ENCODE measurements around the gene CAPN9. TPM values are rescaled to one million over a fixed set of nuclear protein-coding genes. Genes with fewer than 3 reads are reported as not detected.

The CAPN9 gene
- total and polyA plus RNA-seq, 2 experiments from 2014 or later = 0.98 to 3.7 TPM

- DNase-seq (ENCODE audit: low spot score) = no peak
- 81% methylated on average over 2 of the region's 2 CpGs for WGBS (ENCODE audit: low lambda C conversion rate, missing lambda C conversion rate)
Measured at GRCh38 chr1:230804396-230804795, 57.2 kb downstream of the CAPN9 start.

GRCh38 chr1:230806552-230806951 lies 59.4 kb downstream of the CAPN9 start:
- H3K79me2 ChIP-seq = no peaks in the 10 kb centered on the region
- no peak overlapping the region for H3K27ac ChIP-seq
- WGBS (ENCODE audit: low lambda C conversion rate, missing lambda C conversion rate) = 98% methylated on average over 2 of the region's 2 CpGs
- no peaks in the 10 kb centered on the region for H3K36me3 ChIP-seq (replicated peaks; ENCODE audit: insufficient read depth, low read depth)
- no peaks in the 10 kb centered on the region for H4K20me1 ChIP-seq (ENCODE audit: insufficient read depth, poor library complexity, severe bottlenecking)
- TF ChIP-seq EZH2 (IDR thresholded peaks at IDR 0.05; ENCODE audit: borderline replicate concordance) (no peak), CTCF (IDR thresholded peaks at IDR 0.05; ENCODE audit: poor library complexity) (no peak), EZH2phosphoT487 (IDR thresholded peaks at IDR 0.05; ENCODE audit: low read depth, severe bottlenecking, unreplicated experiment) (no peak)
- no peaks in the 10 kb centered on the region for H3K4me1 ChIP-seq (ENCODE audit: insufficient read depth)
- DNase-seq (ENCODE audit: low spot score) = no peak
- peaks cover under 1% of the 10 kb centered on the region for H3K9me3 ChIP-seq (ENCODE audit: low read depth)
- no peak overlapping the region for H3K4me3 ChIP-seq
- H3K9me2 ChIP-seq (replicated peaks; ENCODE audit: insufficient read depth) = no peaks in the 10 kb centered on the region
- no peak overlapping the region for H2AFZ ChIP-seq
- H3K4me2 ChIP-seq = no peak overlapping the region
- no peaks in the 10 kb centered on the region for H3K27me3 ChIP-seq

More at GRCh38 chr1:230804396-230804795, 57.2 kb downstream of the CAPN9 start:
- Histone ChIP-seq H3K4me1 (ENCODE audit: insufficient read depth) (no peaks in the 10 kb centered on the region), H3K36me3 (replicated peaks; ENCODE audit: insufficient read depth, low read depth) (no peaks in the 10 kb centered on the region), H3K9me2 (replicated peaks; ENCODE audit: insufficient read depth) (no peaks in the 10 kb centered on the region), H2AFZ (no peak overlapping the region), H4K20me1 (ENCODE audit: insufficient read depth, poor library complexity, severe bottlenecking) (no peaks in the 10 kb centered on the region), H3K9me3 (ENCODE audit: low read depth) (no peaks in the 10 kb centered on the region), H3K4me3 (no peak overlapping the region), H3K4me2 (no peak overlapping the region), H3K79me2 (no peaks in the 10 kb centered on the region), H3K27ac (no peak overlapping the region), H3K27me3 (no peaks in the 10 kb centered on the region)
- TF ChIP-seq CTCF (IDR thresholded peaks at IDR 0.05; ENCODE audit: poor library complexity) (no peak), EZH2 (IDR thresholded peaks at IDR 0.05; ENCODE audit: borderline replicate concordance) (no peak), EZH2phosphoT487 (IDR thresholded peaks at IDR 0.05; ENCODE audit: low read depth, severe bottlenecking, unreplicated experiment) (no peak)

GRCh38 chr1:230807029-230807428 lies 59.8 kb downstream of the CAPN9 start:
- Histone ChIP-seq H2AFZ (no peak overlapping the region), H3K27me3 (no peaks in the 10 kb centered on the region), H3K27ac (no peak overlapping the region), H3K4me3 (no peak overlapping the region), H3K79me2 (no peaks in the 10 kb centered on the region), H3K36me3 (replicated peaks; ENCODE audit: insufficient read depth, low read depth) (no peaks in the 10 kb centered on the region), H3K4me1 (ENCODE audit: insufficient read depth) (no peaks in the 10 kb centered on the region), H4K20me1 (ENCODE audit: insufficient read depth, poor library complexity, severe bottlenecking) (no peaks in the 10 kb centered on the region), H3K9me2 (replicated peaks; ENCODE audit: insufficient read depth) (no peaks in the 10 kb centered on the region), H3K4me2 (no peak overlapping the region), H3K9me3 (ENCODE audit: low read depth) (peaks cover 5% of the 10 kb centered on the region)
- WGBS (ENCODE audit: low lambda C conversion rate, missing lambda C conversion rate) = 95% methylated on average over 5 of the region's 5 CpGs
- DNase-seq (ENCODE audit: low spot score) = no peak
- TF ChIP-seq CTCF (IDR thresholded peaks at IDR 0.05; ENCODE audit: poor library complexity) = no peak
- no peak for TF ChIP-seq EZH2 (IDR thresholded peaks at IDR 0.05; ENCODE audit: borderline replicate concordance)
- TF ChIP-seq EZH2phosphoT487 (IDR thresholded peaks at IDR 0.05; ENCODE audit: low read depth, severe bottlenecking, unreplicated experiment) = no peak

All from hepatocyte (in vitro differentiated cells).